ENCODE results near the gene MAN2A1.

MAN2A1 gene

GRCh38 chr5:109882546-109882945 is 192.8 kb downstream of the MAN2A1 start:
- DNase-seq = no peak
- H2AFZ ChIP-seq (ENCODE audit: insufficient read depth, low read length, poor library complexity) = no peak overlapping the region
- no peak overlapping the region for H4K12ac ChIP-seq (ENCODE audit: low read depth, low read length)
- no peaks in the 10 kb centered on the region for H3K79me2 ChIP-seq (ENCODE audit: control insufficient read depth, insufficient read depth, low read length, poor library complexity)
- H3K79me1 ChIP-seq (ENCODE audit: low read length) = no peaks in the 10 kb centered on the region
- H3K4me1 ChIP-seq (ENCODE audit: control insufficient read depth in 1 of 2, insufficient read depth in 2 of 2, low read length in 2 of 2) = no peaks in the 10 kb centered on the region
- no peak overlapping the region for H3K4me2 ChIP-seq (ENCODE audit: low read length)
- no peak overlapping the region for H3K9ac ChIP-seq (ENCODE audit: low read length)
- no peak overlapping the region for H3K4me3 ChIP-seq (ENCODE audit: low read depth, low read length)
- H3K23ac ChIP-seq (ENCODE audit: low read length) = no peak overlapping the region
- no peak overlapping the region for H3K18ac ChIP-seq (ENCODE audit: low read length)
- H3K9me3 ChIP-seq (ENCODE audit: insufficient read depth, low read depth, low read length) = peaks cover 2% of the 10 kb centered on the region
- no peaks in the 10 kb centered on the region for H3K27me3 ChIP-seq (ENCODE audit: insufficient read depth, low read length)
- H2AK5ac ChIP-seq (ENCODE audit: low read length) = no peak overlapping the region
- no peak overlapping the region for H3K27ac ChIP-seq (ENCODE audit: low read depth, low read length)
- H4K91ac ChIP-seq (ENCODE audit: low read depth, low read length) = no peak overlapping the region
- H3K36me3 ChIP-seq (ENCODE audit: control insufficient read depth in 1 of 2, insufficient read depth in 2 of 2, low read length in 2 of 2) = no peaks in the 10 kb centered on the region
- no peak overlapping the region for H3K4ac ChIP-seq (ENCODE audit: low read depth, low read length)
- H3K14ac ChIP-seq (ENCODE audit: low read length) = no peak overlapping the region
- H2BK5ac ChIP-seq (ENCODE audit: low read depth, low read length, poor library complexity) = no peak overlapping the region
- H2BK12ac ChIP-seq (ENCODE audit: low read length) = peak overlapping the region; percentile 47
- no peak overlapping the region for H4K8ac ChIP-seq (ENCODE audit: low read depth, low read length)
- H2BK120ac ChIP-seq (ENCODE audit: insufficient read depth, low read length, poor library complexity) = no peak overlapping the region

- no peak overlapping the region for H3K9ac ChIP-seq (ENCODE audit: low read length)
- H3K4me2 ChIP-seq (ENCODE audit: low read length) = no peak overlapping the region
- no peak overlapping the region for H3K23ac ChIP-seq (ENCODE audit: low read length)
- peaks cover 2% of the 10 kb centered on the region for H3K9me3 ChIP-seq (ENCODE audit: insufficient read depth, low read depth, low read length)
- no peak for DNase-seq
- H2BK12ac ChIP-seq (ENCODE audit: low read length) = no peak overlapping the region
- no peaks in the 10 kb centered on the region for H3K27me3 ChIP-seq (ENCODE audit: insufficient read depth, low read length)
- H2BK120ac ChIP-seq (ENCODE audit: insufficient read depth, low read length, poor library complexity) = no peak overlapping the region
- H2BK5ac ChIP-seq (ENCODE audit: low read depth, low read length, poor library complexity) = no peak overlapping the region
- H3K36me3 ChIP-seq (ENCODE audit: control insufficient read depth in 1 of 2, insufficient read depth in 2 of 2, low read length in 2 of 2) = no peaks in the 10 kb centered on the region
- no peaks in the 10 kb centered on the region for H3K4me1 ChIP-seq (ENCODE audit: control insufficient read depth in 1 of 2, insufficient read depth in 2 of 2, low read length in 2 of 2)
- H4K91ac ChIP-seq (ENCODE audit: low read depth, low read length) = no peak overlapping the region
- no peak overlapping the region for H4K8ac ChIP-seq (ENCODE audit: low read depth, low read length)
- H2AK5ac ChIP-seq (ENCODE audit: low read length) = no peak overlapping the region
- no peak overlapping the region for H3K4ac ChIP-seq (ENCODE audit: low read depth, low read length)
- WGBS (ENCODE audit: extremely low coverage, insufficient coverage, insufficient read length) = no CpG with 5 or more reads among the region's 20 CpGs
- H3K18ac ChIP-seq (ENCODE audit: low read length) = no peak overlapping the region
- no peak overlapping the region for H3K4me3 ChIP-seq (ENCODE audit: low read depth, low read length)
- no peak overlapping the region for H2AFZ ChIP-seq (ENCODE audit: insufficient read depth, low read length, poor library complexity)
- no peak overlapping the region for H3K14ac ChIP-seq (ENCODE audit: low read length)
- H4K12ac ChIP-seq (ENCODE audit: low read depth, low read length) = no peak overlapping the region
- no peaks in the 10 kb centered on the region for H3K79me1 ChIP-seq (ENCODE audit: low read length)
- no peaks in the 10 kb centered on the region for H3K79me2 ChIP-seq (ENCODE audit: control insufficient read depth, insufficient read depth, low read length, poor library complexity)
- H3K27ac ChIP-seq (ENCODE audit: low read depth, low read length) = no peak overlapping the region
These were observed 194.9 kb downstream of the MAN2A1 start for GRCh38 chr5:109884676-109885075.

GRCh38 chr5:109885205-109885604 is 195.5 kb downstream of the MAN2A1 start:
- H3K14ac ChIP-seq (ENCODE audit: low read length) = no peak overlapping the region
- H4K91ac ChIP-seq (ENCODE audit: low read depth, low read length) = no peak overlapping the region
- no peaks in the 10 kb centered on the region for H3K36me3 ChIP-seq (ENCODE audit: control insufficient read depth in 1 of 2, insufficient read depth in 2 of 2, low read length in 2 of 2)
- H3K27ac ChIP-seq (ENCODE audit: low read depth, low read length) = no peak overlapping the region
- no peak overlapping the region for H3K4ac ChIP-seq (ENCODE audit: low read depth, low read length)
- no peak overlapping the region for H4K12ac ChIP-seq (ENCODE audit: low read depth, low read length)
- H3K4me1 ChIP-seq (ENCODE audit: control insufficient read depth in 1 of 2, insufficient read depth in 2 of 2, low read length in 2 of 2) = no peaks in the 10 kb centered on the region
- no peak overlapping the region for H2AK5ac ChIP-seq (ENCODE audit: low read length)
- H2AFZ ChIP-seq (ENCODE audit: insufficient read depth, low read length, poor library complexity) = no peak overlapping the region
- no CpG with 5 or more reads among the region's 28 CpGs for whole genome bisulfite sequencing (ENCODE audit: extremely low coverage, insufficient coverage, insufficient read length)
- no peak overlapping the region for H3K4me2 ChIP-seq (ENCODE audit: low read length)
- H2BK12ac ChIP-seq (ENCODE audit: low read length) = no peak overlapping the region
- no peak overlapping the region for H3K4me3 ChIP-seq (ENCODE audit: low read depth, low read length)
- no peak overlapping the region for H3K18ac ChIP-seq (ENCODE audit: low read length)
- H2BK5ac ChIP-seq (ENCODE audit: low read depth, low read length, poor library complexity) = no peak overlapping the region
- no peak overlapping the region for H3K23ac ChIP-seq (ENCODE audit: low read length)
- DNase-seq = peak in 1 of 2 donors; percentile 28
- no peak overlapping the region for H3K9ac ChIP-seq (ENCODE audit: low read length)
- H4K8ac ChIP-seq (ENCODE audit: low read depth, low read length) = no peak overlapping the region
- no peak overlapping the region for H2BK120ac ChIP-seq (ENCODE audit: insufficient read depth, low read length, poor library complexity)
- H3K79me2 ChIP-seq (ENCODE audit: control insufficient read depth, insufficient read depth, low read length, poor library complexity) = no peaks in the 10 kb centered on the region
- no peaks in the 10 kb centered on the region for H3K79me1 ChIP-seq (ENCODE audit: low read length)
- no peaks in the 10 kb centered on the region for H3K27me3 ChIP-seq (ENCODE audit: insufficient read depth, low read length)
- peaks cover 2% of the 10 kb centered on the region for H3K9me3 ChIP-seq (ENCODE audit: insufficient read depth, low read depth, low read length)

GRCh38 chr5:109888989-109889388 is 199.3 kb downstream of the MAN2A1 start:
- H3K9ac ChIP-seq (ENCODE audit: low read length) = no peak overlapping the region
- H2BK120ac ChIP-seq (ENCODE audit: insufficient read depth, low read length, poor library complexity) = no peak overlapping the region
- H3K18ac ChIP-seq (ENCODE audit: low read length) = no peak overlapping the region
- no peak for DNase-seq
- H4K8ac ChIP-seq (ENCODE audit: low read depth, low read length) = no peak overlapping the region
- H3K4me3 ChIP-seq (ENCODE audit: low read depth, low read length) = no peak overlapping the region
- H2BK5ac ChIP-seq (ENCODE audit: low read depth, low read length, poor library complexity) = no peak overlapping the region
- H3K79me1 ChIP-seq (ENCODE audit: low read length) = no peaks in the 10 kb centered on the region
- no peak overlapping the region for H3K23ac ChIP-seq (ENCODE audit: low read length)
- no peak overlapping the region for H4K91ac ChIP-seq (ENCODE audit: low read depth, low read length)
- no peak overlapping the region for H2BK12ac ChIP-seq (ENCODE audit: low read length)
- no peak overlapping the region for H2AK5ac ChIP-seq (ENCODE audit: low read length)
- H3K79me2 ChIP-seq (ENCODE audit: control insufficient read depth, insufficient read depth, low read length, poor library complexity) = no peaks in the 10 kb centered on the region
- no peaks in the 10 kb centered on the region for H3K36me3 ChIP-seq (ENCODE audit: control insufficient read depth in 1 of 2, insufficient read depth in 2 of 2, low read length in 2 of 2)
- H2AFZ ChIP-seq (ENCODE audit: insufficient read depth, low read length, poor library complexity) = no peak overlapping the region
- no peaks in the 10 kb centered on the region for H3K4me1 ChIP-seq (ENCODE audit: control insufficient read depth in 1 of 2, insufficient read depth in 2 of 2, low read length in 2 of 2)
- no peak overlapping the region for H3K4me2 ChIP-seq (ENCODE audit: low read length)
- WGBS (ENCODE audit: extremely low coverage, insufficient coverage, insufficient read length) = no CpG with 5 or more reads among the region's 1 CpG
- no peaks in the 10 kb centered on the region for H3K9me3 ChIP-seq (ENCODE audit: insufficient read depth, low read depth, low read length)
- no peak overlapping the region for H3K27ac ChIP-seq (ENCODE audit: low read depth, low read length)
- H4K12ac ChIP-seq (ENCODE audit: low read depth, low read length) = no peak overlapping the region
- no peaks in the 10 kb centered on the region for H3K27me3 ChIP-seq (ENCODE audit: insufficient read depth, low read length)
- H3K14ac ChIP-seq (ENCODE audit: low read length) = no peak overlapping the region
- H3K4ac ChIP-seq (ENCODE audit: low read depth, low read length) = no peak overlapping the region

Data from trophoblast cell (in vitro differentiated cells and primary cell).